NCI-H1694 (cell line): ENCODE results near the gene HOXA3.

ENCODE experiments used
- DNase-seq: peaks from one replicate; lab custom pipeline; 2025; lab: John Stamatoyannopoulos, UW

Gene HOXA3

GRCh38 chr7:27143023-27143949 lies 9.1 kb downstream of the HOXA3 start, which contains the start of gene HOXA5:
HOXA5 (minus strand) TSS chr7:27143681; CDS start chr7:27143607, 74 bp downstream.
- no peak for DNase-seq

- DNase-seq: no peak
Measured at GRCh38 chr7:27142580-27143022, 9.8 kb downstream of the HOXA3 start.

- no peak for DNase-seq
Measured at GRCh38 chr7:27141923-27142579, 10.3 kb downstream of the HOXA3 start.

DNA sequence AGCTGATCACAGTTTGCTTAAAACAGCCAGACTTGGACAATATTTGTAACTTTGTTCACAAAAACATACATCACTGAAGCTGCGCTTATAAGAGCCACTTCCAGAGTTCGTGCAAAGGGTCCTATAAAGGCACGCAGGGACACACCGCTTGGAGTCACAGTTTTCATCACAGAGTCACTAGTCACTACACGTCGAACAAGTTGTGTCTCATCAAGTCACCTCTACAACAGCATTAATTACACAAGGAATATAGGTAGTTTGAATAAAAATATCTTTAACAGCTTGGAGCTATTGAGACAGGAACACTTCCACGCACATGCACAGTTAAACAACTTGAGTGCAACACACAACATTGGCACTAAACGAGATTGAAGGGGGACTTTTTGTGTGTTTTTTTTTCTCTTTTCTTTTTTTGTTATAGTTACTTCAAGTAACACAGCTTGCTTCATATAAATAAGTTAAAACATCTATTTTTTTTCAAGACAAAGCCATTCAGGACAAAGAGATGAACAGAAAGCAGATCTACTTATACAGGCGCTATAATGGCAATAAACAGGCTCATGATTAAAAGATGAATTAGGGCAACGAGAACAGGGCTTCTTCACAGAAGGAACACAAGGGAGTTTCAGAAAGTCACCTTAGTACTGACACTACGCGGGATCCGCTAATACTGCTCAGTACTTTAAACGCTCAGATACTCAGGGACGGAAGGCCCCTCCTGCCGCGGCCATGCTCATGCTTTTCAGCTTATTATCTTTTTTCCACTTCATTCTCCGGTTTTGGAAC lies 11.1 kb downstream of the HOXA3 start:
- no peak for DNase-seq

DNA sequence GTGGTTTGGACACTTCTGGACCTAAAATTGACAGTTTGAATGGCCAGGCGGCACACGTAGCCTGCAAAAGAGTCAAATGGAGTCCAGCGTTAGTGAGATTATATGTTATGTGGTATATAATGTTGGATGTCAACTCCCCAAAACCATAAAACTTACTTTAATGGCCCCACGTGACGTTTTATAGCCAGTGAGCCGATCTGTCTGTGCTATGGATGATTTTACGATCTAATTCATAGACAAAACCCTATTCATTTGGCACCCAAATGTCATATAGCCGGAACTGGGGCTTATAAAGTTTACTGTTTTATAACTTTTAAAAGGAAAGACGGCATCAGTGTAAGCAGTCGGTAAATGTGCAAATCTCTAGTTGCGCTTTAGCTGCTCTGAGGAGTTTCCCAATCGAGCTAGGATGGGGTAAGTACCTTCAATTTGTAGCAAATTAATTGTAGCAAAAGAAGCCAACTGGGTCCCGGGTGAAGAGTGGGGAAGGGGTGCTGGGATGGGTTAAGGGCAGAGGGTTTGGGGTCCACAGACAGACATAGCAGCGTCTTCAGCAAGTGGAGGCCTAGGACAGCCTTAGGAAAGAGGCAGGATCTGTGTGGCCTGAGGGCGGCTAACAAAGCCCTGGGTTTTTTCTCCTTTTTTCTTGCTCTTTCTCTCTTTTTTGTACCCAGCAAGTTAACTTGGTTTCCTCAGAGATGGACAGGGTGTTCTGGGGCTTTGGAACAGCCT lies 12.1 kb downstream of the HOXA3 start:
- DNase-seq: no peak

- no peak for DNase-seq
Measured at GRCh38 chr7:27139334-27140125, 12.9 kb downstream of the HOXA3 start.

DNA sequence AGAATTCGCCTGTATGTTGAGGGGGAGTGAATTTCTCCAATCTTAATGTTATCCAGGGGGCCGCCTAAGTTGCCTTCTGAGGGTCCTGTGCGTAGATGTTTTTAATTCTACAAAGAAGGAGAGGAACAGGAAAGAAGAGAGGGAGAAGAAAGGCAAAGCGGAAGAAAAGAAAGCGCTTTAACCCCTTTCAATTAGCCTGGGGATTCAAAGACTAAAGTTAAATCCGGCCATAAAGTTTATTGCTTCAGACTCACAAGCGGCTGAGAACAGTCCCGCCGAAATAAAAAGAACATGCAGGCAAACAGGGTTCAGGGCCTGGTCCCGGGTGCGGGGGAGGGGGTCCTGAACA lies 13.4 kb downstream of the HOXA3 start:
- DNase-seq: no peak

- DNase-seq: no peak
Measured at GRCh38 chr7:27138472-27138871, 13.9 kb downstream of the HOXA3 start.

DNA sequence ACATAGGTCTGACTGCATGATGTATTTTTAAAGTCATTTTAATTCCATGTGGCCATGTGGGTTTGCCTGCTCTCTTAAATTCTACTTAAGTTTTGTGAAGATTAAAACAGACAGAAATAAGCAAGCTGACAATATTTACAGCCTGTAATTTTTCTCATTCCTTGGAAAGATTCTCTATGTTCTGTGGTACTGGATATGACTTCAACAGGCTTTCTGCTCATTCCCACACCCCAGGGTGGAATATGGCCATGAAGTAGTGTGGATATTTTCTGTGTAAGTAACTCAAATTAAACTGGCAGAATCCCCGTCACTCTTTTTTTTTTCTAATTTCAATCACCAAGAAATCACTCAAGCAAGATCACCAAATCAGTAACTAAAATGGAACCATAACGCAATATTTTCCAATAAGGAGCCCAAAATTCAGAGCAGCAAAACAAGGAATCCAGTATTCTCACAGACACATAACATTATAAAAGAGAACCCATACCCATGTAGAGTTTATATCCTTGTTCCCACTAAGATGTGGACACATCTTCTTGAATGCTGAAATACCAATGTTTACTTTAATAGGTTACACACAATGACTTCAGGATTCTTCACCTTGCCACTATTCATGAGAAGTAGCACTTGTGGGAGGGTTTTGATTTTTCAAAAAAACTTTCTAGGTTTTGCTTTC lies 14.6 kb downstream of the HOXA3 start:
- DNase-seq: no peak

DNA sequence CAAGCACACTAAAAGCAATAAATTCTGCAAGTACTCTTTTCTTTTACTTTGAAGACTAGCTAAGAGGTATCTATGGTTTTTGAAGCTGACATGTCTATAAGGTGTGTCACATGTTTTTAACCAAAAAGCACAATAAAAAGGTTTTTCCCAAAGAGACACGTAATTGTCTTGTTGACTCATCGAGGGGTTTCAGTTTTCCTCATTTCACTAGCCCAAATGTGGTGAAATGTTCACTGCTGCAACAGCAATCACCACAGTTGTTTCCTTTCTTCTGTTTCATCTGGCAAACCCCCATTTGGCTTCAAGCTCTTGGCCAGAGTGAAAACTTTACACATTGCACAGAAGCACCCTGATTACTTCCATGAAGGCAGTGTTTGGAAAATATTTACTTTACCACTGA lies 18.0 kb downstream of the HOXA3 start:
- no peak for DNase-seq

GRCh38 chr7:27133409-27134231 lies 18.8 kb downstream of the HOXA3 start:
- DNase-seq: no peak

GRCh38 chr7:27132978-27133377 lies 19.4 kb downstream of the HOXA3 start:
- no peak for DNase-seq

DNA sequence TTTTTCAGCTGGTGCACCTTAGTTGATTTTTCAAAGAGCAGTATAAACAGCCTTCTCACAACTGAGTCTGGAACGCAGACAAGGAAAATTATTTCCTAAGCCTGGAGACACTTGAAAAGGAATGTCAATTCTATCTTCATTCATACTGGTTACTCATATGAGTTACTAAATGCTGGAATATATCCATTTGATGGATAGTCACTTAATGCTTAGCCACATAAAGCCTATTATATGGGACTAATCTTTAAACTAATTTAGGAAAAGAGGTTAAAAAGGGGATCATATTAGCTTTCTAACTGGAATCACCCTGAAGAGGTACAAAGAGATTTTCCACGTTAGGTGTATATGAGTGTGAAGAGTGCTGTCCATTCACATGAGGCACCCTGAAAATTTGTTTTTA lies 20.2 kb downstream of the HOXA3 start:
- no peak for DNase-seq

DNA sequence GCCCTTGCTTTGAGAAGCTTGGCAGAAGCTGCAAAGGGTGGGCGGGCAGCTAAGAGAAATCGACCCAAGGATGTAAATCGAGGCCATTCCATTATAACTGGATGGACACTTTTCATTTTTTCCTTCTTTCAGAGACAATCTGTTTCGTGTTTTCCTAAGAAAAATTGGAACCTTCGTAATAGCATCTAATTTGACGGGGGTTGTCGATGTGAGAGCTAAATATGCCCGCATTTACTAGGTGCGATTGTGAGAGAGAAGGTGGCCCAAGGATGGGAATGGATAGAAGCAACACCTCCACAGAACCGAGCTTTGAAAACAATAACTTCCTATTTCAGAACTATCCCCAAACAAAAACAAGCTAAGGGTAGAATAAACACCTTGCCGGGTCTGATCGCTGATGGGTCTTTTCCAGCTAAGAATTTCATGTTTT lies 21.0 kb downstream of the HOXA3 start:
- no peak for DNase-seq

- DNase-seq: no peak
Measured at GRCh38 chr7:27130540-27131389, 21.6 kb downstream of the HOXA3 start, which contains the start of gene HOXA4. HOXA4 (minus strand) TSS chr7:27130757; CDS start chr7:27130733, 24 bp downstream.

DNA sequence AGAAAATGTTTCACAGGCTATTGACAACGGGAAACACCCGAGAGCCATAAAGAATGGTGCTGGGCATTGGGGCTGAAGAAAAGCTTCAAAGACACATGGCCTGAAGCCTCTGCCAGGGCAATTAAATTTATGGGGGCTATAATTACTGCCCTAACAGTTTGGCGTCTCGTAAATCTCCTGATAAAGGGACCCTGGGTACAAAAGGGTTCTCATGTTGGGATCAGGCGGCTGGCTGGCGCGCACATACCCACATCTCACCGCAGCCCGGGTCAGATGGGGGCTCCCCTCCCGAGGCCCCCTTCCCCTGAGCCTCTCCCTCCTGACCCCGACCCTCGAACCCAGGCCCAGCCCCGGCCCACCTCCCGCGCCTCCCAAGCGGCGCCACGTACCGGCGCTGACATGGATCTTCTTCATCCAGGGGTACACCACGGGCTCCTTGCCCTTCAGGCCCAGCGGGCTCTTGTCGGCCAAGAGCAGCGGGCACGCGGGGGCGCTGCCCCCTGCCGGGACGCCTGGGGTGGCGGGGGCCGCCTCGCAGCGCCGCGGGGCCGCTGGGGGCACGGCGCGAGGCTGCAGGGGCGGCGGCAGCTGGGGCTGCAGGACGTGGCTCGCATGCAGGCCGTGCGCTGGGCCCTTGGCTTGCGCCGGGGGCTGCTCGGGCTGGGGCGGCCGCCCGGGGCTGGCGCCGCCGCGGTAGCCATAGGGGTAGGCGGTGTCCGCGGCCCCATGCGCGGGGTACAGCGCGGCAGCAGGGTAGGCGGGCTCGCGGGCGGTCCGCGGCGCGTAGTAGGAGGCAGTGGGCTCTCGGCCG lies 22.4 kb downstream of the HOXA3 start:
- no peak for DNase-seq
